Sigmoid colon (tissue), 7 donors: ENCODE measurements around the gene TPPP3. TPM values are rescaled to one million over a fixed set of nuclear protein-coding genes. Genes with fewer than 3 reads are reported as not detected.

ENCODE experiments used
- DNase-seq: peaks from one replicate; pipeline ENCODE4 v3.0.0-alpha.2; 2019
- H3K27ac ChIP-seq, 4 donors: fragments of 200-600 bp; sonication (generic); one replicate each; pipeline ENCODE4 v1.5.1; 2016 to 2019; ENCODE audit warnings: mild to moderate bottlenecking in 1 of 4
- H3K27me3 ChIP-seq, 3 donors: fragments of 200-600 bp; sonication (generic); one replicate each; pipeline ENCODE4 v1.5.1; 2019; ENCODE audit warnings: mild to moderate bottlenecking in 1 of 3
- H3K36me3 ChIP-seq, 4 donors: fragments of 200-600 bp; sonication (generic); one replicate each; pipeline ENCODE4 v1.5.1; 2016 to 2019
- H3K4me1 ChIP-seq, 4 donors: fragments of 200-600 bp; sonication (generic); one replicate each; pipeline ENCODE4 v1.5.1; 2017 to 2019
- H3K4me3 ChIP-seq, 4 donors: fragments of 200-600 bp; sonication (generic); one replicate each; pipeline ENCODE4 v1.5.1; 2017 to 2019; ENCODE audit warnings: mild to moderate bottlenecking in 2 of 4, moderate library complexity in 1 of 4
- H3K9me3 ChIP-seq, 4 donors: fragments of 200-600 bp in 3 of 4; sonication (generic) in 3 of 4; one replicate each; pipeline versions ENCODE4 v1.5.1 to v1.6.1; 2013 to 2019
- CTCF ChIP-seq, 4 experiments: fragments of 450-650 bp in 3 of 4; fragments of 200-600 bp in 1 of 4; IDR thresholded peaks; one replicate each; pipeline ENCODE4 v1.5.1; 2016 to 2019; ENCODE audit warnings: antibody characterized with exemption in 4 of 4, mild to moderate bottlenecking in 3 of 4, moderate library complexity in 2 of 4
- EP300 ChIP-seq, 4 donors: sonication (generic); formaldehyde crosslinking; IDR thresholded peaks; one replicate each; pipeline ENCODE4 v1.6.1; 2017; ENCODE audit warnings: antibody characterized with exemption in 4 of 4
- POLR2A ChIP-seq, 2 donors: fragments of 450-650 bp; IDR thresholded peaks; one replicate each; pipeline ENCODE4 v1.6.1; 2016; ENCODE audit warnings: antibody characterized with exemption in 2 of 2, mild to moderate bottlenecking in 2 of 2, moderate library complexity in 2 of 2
- POLR2AphosphoS5 ChIP-seq, 4 donors: sonication (generic); formaldehyde crosslinking; IDR thresholded peaks; one replicate each; pipeline ENCODE4 v1.6.1; 2017; ENCODE audit warnings: antibody characterized with exemption in 4 of 4
- WGBS, 2 donors: extraction: QIAGEN DNeasy Blood & Tissue Kit; methylation state at CpG; one replicate each; pipeline ENCODE4 v1.1.7; 2013; 5-methylcytosine and 5-hydroxymethylcytosine counted together
- intact Hi-C: fragments of 100-400 bp; cut with DNase I; formaldehyde crosslinking; loops from one replicate; pipeline ENCODE4 v1.15.1; 2023
- polyA plus RNA-seq, 3 donors: library from polyadenylated mRNA; stranded (reverse); fragments of 200-250 nt; gene quantifications; one replicate each; pipeline ENCODE4 v1.2.3, GENCODE V29; 2013
- total RNA-seq, 4 donors: library from RNA; depleted of rRNA; stranded (reverse); fragments of >200 nt; gene quantifications; one replicate each; pipeline ENCODE4 v1.1.0, GENCODE V29; 2016
- donor health status: healthy with polysubstance abuse.
- donor health status: Bipolar disorder and iron deficiency.
- donor health status: healthy.

Gene TPPP3
- total and polyA plus RNA-seq, 7 donors = 2.4 to 27.4 (median 13.6) TPM

GRCh38 chr16:67430977-67431774, 37.9 kb upstream of the TPPP3 start, which contains the start of gene HSD11B2:
TSS of gene HSD11B2 (plus strand) at chr16:67431121. CDS start at chr16:67431249, 128 bp downstream.
- Histone ChIP-seq H3K9me3 (no peaks in the 10 kb centered on the region), H3K4me1 (peaks cover 0 to 27% (median 26%) of the 10 kb centered on the region in 4 donors), H3K27me3 (peaks cover 6 to 33% (median 11%) of the 10 kb centered on the region in 3 donors), H3K4me3 (peak within 1 kb of the TSS; percentile 34 to 55 (median 48)), H3K27ac (peak within 1 kb of the TSS; percentile 46 to 62 (median 59)), H3K36me3 (no peaks in the 10 kb centered on the region)
- DNase-seq = no peak
- intact Hi-C loops = no loop called here
- 1% methylated on average over 87 of the region's 87 CpGs for WGBS, 2 donors
- TF ChIP-seq POLR2A (IDR thresholded peaks at IDR 0.05) (no peak), EP300 (IDR thresholded peaks at IDR 0.05) (no peak), CTCF (IDR thresholded peaks at IDR 0.05) (no peak), POLR2AphosphoS5 (IDR thresholded peaks at IDR 0.05) (no peak)

GRCh38 chr16:67430504-67430976, 37.2 kb upstream of the TPPP3 start:
- Histone ChIP-seq H3K9me3 (no peaks in the 10 kb centered on the region), H3K4me3 (peak overlapping the region; percentile 34 to 55 (median 48)), H3K27me3 (peaks cover 6 to 34% (median 11%) of the 10 kb centered on the region in 3 donors), H3K4me1 (peaks cover 0 to 27% (median 26%) of the 10 kb centered on the region in 4 donors), H3K27ac (peak overlapping the region; percentile 46 to 62 (median 59)), H3K36me3 (no peaks in the 10 kb centered on the region)
- intact Hi-C loops = no loop called here
- TF ChIP-seq EP300 (IDR thresholded peaks at IDR 0.05) (no peak), POLR2AphosphoS5 (IDR thresholded peaks at IDR 0.05) (no peak), POLR2A (IDR thresholded peaks at IDR 0.05) (no peak), CTCF (IDR thresholded peaks at IDR 0.05) (no peak)
- WGBS, 2 donors = 1% methylated on average over 53 of the region's 53 CpGs
- DNase-seq = no peak

GRCh38 chr16:67429799-67430503, 36.7 kb upstream of the TPPP3 start:
- peaks cover 0 to 27% (median 26%) of the 10 kb centered on the region in 4 donors for H3K4me1 ChIP-seq
- intact Hi-C loops = no loop called here
- H3K27me3 ChIP-seq = peaks cover 6 to 37% (median 11%) of the 10 kb centered on the region in 3 donors
- 12 to 35% methylated on average over 13 of the region's 13 CpGs for WGBS, 2 donors
- TF ChIP-seq EP300 (IDR thresholded peaks at IDR 0.05) = no peak
- TF ChIP-seq CTCF (IDR thresholded peaks at IDR 0.05) = no peak
- TF ChIP-seq POLR2A (IDR thresholded peaks at IDR 0.05) = peak in 1 of 2 donors; percentile 60
- no peak for TF ChIP-seq POLR2AphosphoS5 (IDR thresholded peaks at IDR 0.05)
- peak overlapping the region in 1 of 4 donors; percentile 62 for H3K27ac ChIP-seq
- no peaks in the 10 kb centered on the region for H3K36me3 ChIP-seq
- no peaks in the 10 kb centered on the region for H3K9me3 ChIP-seq
- H3K4me3 ChIP-seq = peak overlapping the region; percentile 34 to 55 (median 48)
- no peak for DNase-seq

GRCh38 chr16:67429053-67429798, 35.9 kb upstream of the TPPP3 start:
- no peak overlapping the region for H3K4me3 ChIP-seq
- peaks cover 0 to 27% (median 26%) of the 10 kb centered on the region in 4 donors for H3K4me1 ChIP-seq
- no peak for TF ChIP-seq EP300 (IDR thresholded peaks at IDR 0.05)
- peak in 1 of 4 donors; percentile 14 for TF ChIP-seq POLR2AphosphoS5 (IDR thresholded peaks at IDR 0.05)
- H3K9me3 ChIP-seq = no peaks in the 10 kb centered on the region
- H3K27me3 ChIP-seq = peaks cover 6 to 44% (median 11%) of the 10 kb centered on the region in 3 donors
- intact Hi-C loops = no loop called here
- 76 to 79% methylated on average over 3 of the region's 3 CpGs for WGBS, 2 donors
- H3K36me3 ChIP-seq = no peaks in the 10 kb centered on the region
- DNase-seq = no peak
- peak overlapping the region in 1 of 4 donors; percentile 62 for H3K27ac ChIP-seq
